Measurements from ENCODE around the gene AQP12B. TPM values are rescaled to one million over a fixed set of nuclear protein-coding genes. Genes with fewer than 3 reads are reported as not detected.

AQP12B gene
- total and polyA plus RNA-seq, 10 of the 15 experiments (the other 5 are each of a cell fraction or from before 2014, with no cell fraction given) = not detected

DNA sequence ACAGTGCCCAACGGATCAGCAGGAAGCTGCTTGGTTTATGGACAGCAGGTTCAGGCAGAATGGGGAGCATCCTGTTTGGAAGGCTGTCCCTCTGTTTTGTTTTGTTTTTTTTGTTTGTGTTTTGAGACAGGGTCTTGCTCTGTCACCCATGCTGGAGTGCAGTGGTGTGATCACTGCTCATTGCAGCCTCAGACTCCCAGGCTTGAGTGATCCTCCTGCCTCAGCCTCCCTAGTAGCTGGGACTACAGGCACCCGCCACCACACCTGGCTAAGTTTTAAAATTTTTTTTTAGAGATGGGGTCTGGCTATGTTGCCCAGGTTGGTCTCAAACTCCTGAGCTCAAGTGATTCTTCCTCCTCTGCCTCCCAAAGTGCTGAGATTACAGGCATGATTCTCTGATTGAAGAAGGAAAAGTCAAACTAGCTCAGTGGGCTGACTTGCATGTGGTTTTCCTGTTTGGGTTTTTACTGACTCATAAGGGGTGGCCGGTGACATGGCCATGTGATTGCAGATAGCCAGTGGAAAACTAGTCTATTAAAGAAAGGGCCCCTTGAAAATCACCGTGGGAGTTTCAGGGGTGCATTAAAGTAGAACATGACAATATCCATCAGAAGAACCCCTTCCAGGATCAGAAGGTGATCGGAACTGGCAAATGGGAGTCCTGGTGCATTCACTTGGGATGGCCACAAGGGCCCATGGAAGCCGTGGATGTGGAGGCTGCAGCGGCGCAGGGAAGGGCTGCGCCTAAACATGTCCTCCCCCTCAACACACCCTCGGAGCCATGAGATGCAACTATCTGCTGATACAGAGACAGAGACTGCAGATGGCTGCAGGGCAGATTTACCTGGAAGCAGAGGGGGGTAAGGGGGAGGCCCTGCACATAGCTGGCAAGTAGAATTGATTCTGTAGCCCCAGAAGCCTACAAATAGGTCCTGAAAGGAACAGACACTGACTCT is 26.5 kb downstream of the AQP12B start (continued):
- TF ChIP-seq RUNX3 (IDR thresholded peaks at IDR 0.05; ENCODE audit: low read length) = peak; percentile 92
- no peak for TF ChIP-seq JUND (IDR thresholded peaks at IDR 0.05; ENCODE audit: low read depth, low read length)
- TF ChIP-seq KLF5 (IDR thresholded peaks at IDR 0.05; ENCODE audit: partially characterized antibody) = no peak
- TF ChIP-seq BMI1 (IDR thresholded peaks at IDR 0.05; ENCODE audit: borderline replicate concordance) = no peak
- TF ChIP-seq RCOR1 (conservative IDR thresholded peaks at IDR 0.05; ENCODE audit: low read depth, low read length) = no peak
- no peak for TF ChIP-seq FOS (IDR thresholded peaks at IDR 0.05; ENCODE audit: borderline replicate concordance, extremely low read depth, insufficient read length)
- TF ChIP-seq BCLAF1 (IDR thresholded peaks at IDR 0.05) = no peak
- 0 out of 2 replicates have a peak, but pooled peaks have one; percentile 45 for TF ChIP-seq CBFB (IDR thresholded peaks at IDR 0.05; ENCODE audit: low read depth)
- no peak for TF ChIP-seq CEBPB (IDR thresholded peaks at IDR 0.05; ENCODE audit: borderline replicate concordance in 1 of 2, low read depth in 2 of 2, low read length in 2 of 2)
- TF ChIP-seq POLR2A (IDR thresholded peaks at IDR 0.05; ENCODE audit: low read depth, low read length) = no peak
- TF ChIP-seq SMC3 (IDR thresholded peaks at IDR 0.05; ENCODE audit: borderline replicate concordance, low read length) = no peak
- TF ChIP-seq SUPT20H (IDR thresholded peaks at IDR 0.05; ENCODE audit: borderline replicate concordance, control insufficient read depth, low read depth, low read length) = no peak
- no peak for TF ChIP-seq ZNF687 (IDR thresholded peaks at IDR 0.05)
- no peak for TF ChIP-seq BCL11A (IDR thresholded peaks at IDR 0.05; ENCODE audit: low read depth, low read length)
- no peak for TF ChIP-seq SPI1 (IDR thresholded peaks at IDR 0.05; ENCODE audit: borderline replicate concordance, insufficient read depth, low read depth, low read length)
- TF ChIP-seq TCF7 (IDR thresholded peaks at IDR 0.05; ENCODE audit: borderline replicate concordance) = no peak
- TF ChIP-seq, protein P1, sequence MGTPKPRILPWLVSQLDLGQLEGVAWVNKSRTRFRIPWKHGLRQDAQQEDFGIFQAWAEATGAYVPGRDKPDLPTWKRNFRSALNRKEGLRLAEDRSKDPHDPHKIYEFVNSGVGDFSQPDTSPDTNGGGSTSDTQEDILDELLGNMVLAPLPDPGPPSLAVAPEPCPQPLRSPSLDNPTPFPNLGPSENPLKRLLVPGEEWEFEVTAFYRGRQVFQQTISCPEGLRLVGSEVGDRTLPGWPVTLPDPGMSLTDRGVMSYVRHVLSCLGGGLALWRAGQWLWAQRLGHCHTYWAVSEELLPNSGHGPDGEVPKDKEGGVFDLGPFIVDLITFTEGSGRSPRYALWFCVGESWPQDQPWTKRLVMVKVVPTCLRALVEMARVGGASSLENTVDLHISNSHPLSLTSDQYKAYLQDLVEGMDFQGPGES (IDR thresholded peaks at IDR 0.05) = no peak
- no peak for TF ChIP-seq POU2F2 (IDR thresholded peaks at IDR 0.05; ENCODE audit: borderline replicate concordance, low read depth, low read length)
- no peak for TF ChIP-seq E2F8 (IDR thresholded peaks at IDR 0.05; ENCODE audit: low read depth, partially characterized antibody)
